ENCODE data around the gene ELMO1. TPM values are rescaled to one million over a fixed set of nuclear protein-coding genes. Genes with fewer than 3 reads are reported as not detected.

Gene ELMO1
- total and polyA plus RNA-seq, 2 experiments from 2014 or later, result 6.5 to 24.9 TPM

DNA sequence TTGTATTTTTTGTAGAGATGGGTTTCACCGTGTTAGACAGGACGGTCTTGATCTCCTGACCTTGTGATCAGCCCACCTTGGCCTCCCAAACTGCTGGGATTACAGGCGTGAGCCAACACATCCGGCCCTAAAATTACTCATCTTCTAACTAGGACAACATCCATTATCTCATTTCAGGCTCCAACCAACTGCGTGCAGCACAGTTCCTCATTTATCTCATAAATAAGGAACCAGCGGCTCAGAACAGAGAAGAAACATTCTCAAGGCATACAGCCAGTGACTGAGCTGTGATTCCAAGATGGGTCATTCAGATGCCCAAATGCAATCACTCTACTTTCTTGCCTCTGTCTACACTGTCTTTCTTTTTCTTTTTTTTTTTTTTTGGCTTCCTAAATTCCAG lies 356.1 kb downstream of the ELMO1 start (continued):
- TF ChIP-seq, protein P1, sequence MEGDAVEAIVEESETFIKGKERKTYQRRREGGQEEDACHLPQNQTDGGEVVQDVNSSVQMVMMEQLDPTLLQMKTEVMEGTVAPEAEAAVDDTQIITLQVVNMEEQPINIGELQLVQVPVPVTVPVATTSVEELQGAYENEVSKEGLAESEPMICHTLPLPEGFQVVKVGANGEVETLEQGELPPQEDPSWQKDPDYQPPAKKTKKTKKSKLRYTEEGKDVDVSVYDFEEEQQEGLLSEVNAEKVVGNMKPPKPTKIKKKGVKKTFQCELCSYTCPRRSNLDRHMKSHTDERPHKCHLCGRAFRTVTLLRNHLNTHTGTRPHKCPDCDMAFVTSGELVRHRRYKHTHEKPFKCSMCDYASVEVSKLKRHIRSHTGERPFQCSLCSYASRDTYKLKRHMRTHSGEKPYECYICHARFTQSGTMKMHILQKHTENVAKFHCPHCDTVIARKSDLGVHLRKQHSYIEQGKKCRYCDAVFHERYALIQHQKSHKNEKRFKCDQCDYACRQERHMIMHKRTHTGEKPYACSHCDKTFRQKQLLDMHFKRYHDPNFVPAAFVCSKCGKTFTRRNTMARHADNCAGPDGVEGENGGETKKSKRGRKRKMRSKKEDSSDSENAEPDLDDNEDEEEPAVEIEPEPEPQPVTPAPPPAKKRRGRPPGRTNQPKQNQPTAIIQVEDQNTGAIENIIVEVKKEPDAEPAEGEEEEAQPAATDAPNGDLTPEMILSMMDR (conservative IDR thresholded peaks at IDR 0.05; ENCODE audit: low read depth in 2 of 2), result no peak
- TF ChIP-seq POLR2AphosphoS5 (IDR thresholded peaks at IDR 0.05; ENCODE audit: low read depth) (no peak), CREB1 (CRISPR knock-in tag; IDR thresholded peaks at IDR 0.05; ENCODE audit: low read depth) (no peak), EZH2phosphoT487 (IDR thresholded peaks at IDR 0.05; ENCODE audit: unreplicated experiment) (no peak), STAT1 (IDR thresholded peaks at IDR 0.05; ENCODE audit: unreplicated experiment) (no peak), EZH2 (IDR thresholded peaks at IDR 0.05; ENCODE audit: low read depth, unreplicated experiment) (no peak), ZNF114 (CRISPR knock-in tag; IDR thresholded peaks at IDR 0.05) (no peak), ZNF331 (CRISPR knock-in tag; IDR thresholded peaks at IDR 0.05; ENCODE audit: low read depth) (no peak)

DNA sequence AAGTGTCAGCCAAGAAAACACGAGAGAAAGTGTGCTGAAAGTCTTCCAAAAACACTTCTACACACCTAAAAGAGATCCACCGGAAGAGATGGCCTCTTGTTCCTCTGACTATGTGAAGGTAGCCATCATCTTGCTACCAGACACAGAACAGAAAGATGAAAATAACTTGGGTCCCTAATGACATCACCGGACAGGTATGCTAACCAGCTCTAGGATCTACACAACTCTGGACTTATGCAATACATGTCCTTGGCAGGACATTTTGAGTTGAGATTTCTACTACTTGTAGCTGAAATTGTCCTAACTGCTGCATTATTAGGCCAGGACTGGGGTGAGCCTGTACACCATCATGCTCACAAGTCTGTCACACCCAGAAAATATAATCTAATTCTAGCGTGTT lies 358.7 kb downstream of the ELMO1 start:
- Mint-ChIP-seq H3K36me3 (ENCODE audit: low read depth) (no peaks in the 10 kb centered on the region; the same call in 2 of the 3 replicates), H3K4me1 (peaks cover 2% of the 10 kb centered on the region), H3K9me3 (no peaks in the 10 kb centered on the region), H3K4me3 (no peak overlapping the region), H3K27me3 (ENCODE audit: insufficient read depth, low read depth, poor library complexity) (no peaks in the 10 kb centered on the region), H3K27ac (no peak overlapping the region)
- Histone ChIP-seq H2AFZ (no peak overlapping the region), H3K4me2 (no peak overlapping the region), H3F3A (replicated peaks; ENCODE audit: low read depth) (no peaks in the 10 kb centered on the region), H3K4me3 (no peak overlapping the region), H3K27ac (ENCODE audit: low read depth) (no peak overlapping the region), H3K79me2 (replicated peaks; ENCODE audit: insufficient read depth) (no peaks in the 10 kb centered on the region), H3K27me3 (ENCODE audit: insufficient read depth) (no peaks in the 10 kb centered on the region), H3K4me1 (ENCODE audit: insufficient read depth) (0 out of 2 replicates have a peak, but pooled peaks cover 1% of the 10 kb centered on the region), H4K20me1 (replicated peaks; ENCODE audit: insufficient read depth) (no peaks in the 10 kb centered on the region), H3K9me2 (ENCODE audit: insufficient read depth) (no peaks in the 10 kb centered on the region), H3K36me3 (ENCODE audit: insufficient read depth) (no peaks in the 10 kb centered on the region)
- DNase-seq (ENCODE audit: low spot score) (no peak), ATAC-seq (no peak)
- TF ChIP-seq NANOG (IDR thresholded peaks at IDR 0.05; ENCODE audit: borderline replicate concordance) (no peak), ZNF331 (CRISPR knock-in tag; IDR thresholded peaks at IDR 0.05; ENCODE audit: low read depth) (no peak), POLR2AphosphoS5 (IDR thresholded peaks at IDR 0.05; ENCODE audit: low read depth) (no peak), EZH2phosphoT487 (IDR thresholded peaks at IDR 0.05; ENCODE audit: unreplicated experiment) (no peak), EZH2 (IDR thresholded peaks at IDR 0.05; ENCODE audit: low read depth, unreplicated experiment) (no peak), STAT1 (IDR thresholded peaks at IDR 0.05; ENCODE audit: unreplicated experiment) (no peak), ZNF114 (CRISPR knock-in tag; IDR thresholded peaks at IDR 0.05) (no peak)
- TF ChIP-seq, protein P1 (conservative IDR thresholded peaks at IDR 0.05; ENCODE audit: low read depth in 2 of 2), result no peak
- TF ChIP-seq, protein P2, sequence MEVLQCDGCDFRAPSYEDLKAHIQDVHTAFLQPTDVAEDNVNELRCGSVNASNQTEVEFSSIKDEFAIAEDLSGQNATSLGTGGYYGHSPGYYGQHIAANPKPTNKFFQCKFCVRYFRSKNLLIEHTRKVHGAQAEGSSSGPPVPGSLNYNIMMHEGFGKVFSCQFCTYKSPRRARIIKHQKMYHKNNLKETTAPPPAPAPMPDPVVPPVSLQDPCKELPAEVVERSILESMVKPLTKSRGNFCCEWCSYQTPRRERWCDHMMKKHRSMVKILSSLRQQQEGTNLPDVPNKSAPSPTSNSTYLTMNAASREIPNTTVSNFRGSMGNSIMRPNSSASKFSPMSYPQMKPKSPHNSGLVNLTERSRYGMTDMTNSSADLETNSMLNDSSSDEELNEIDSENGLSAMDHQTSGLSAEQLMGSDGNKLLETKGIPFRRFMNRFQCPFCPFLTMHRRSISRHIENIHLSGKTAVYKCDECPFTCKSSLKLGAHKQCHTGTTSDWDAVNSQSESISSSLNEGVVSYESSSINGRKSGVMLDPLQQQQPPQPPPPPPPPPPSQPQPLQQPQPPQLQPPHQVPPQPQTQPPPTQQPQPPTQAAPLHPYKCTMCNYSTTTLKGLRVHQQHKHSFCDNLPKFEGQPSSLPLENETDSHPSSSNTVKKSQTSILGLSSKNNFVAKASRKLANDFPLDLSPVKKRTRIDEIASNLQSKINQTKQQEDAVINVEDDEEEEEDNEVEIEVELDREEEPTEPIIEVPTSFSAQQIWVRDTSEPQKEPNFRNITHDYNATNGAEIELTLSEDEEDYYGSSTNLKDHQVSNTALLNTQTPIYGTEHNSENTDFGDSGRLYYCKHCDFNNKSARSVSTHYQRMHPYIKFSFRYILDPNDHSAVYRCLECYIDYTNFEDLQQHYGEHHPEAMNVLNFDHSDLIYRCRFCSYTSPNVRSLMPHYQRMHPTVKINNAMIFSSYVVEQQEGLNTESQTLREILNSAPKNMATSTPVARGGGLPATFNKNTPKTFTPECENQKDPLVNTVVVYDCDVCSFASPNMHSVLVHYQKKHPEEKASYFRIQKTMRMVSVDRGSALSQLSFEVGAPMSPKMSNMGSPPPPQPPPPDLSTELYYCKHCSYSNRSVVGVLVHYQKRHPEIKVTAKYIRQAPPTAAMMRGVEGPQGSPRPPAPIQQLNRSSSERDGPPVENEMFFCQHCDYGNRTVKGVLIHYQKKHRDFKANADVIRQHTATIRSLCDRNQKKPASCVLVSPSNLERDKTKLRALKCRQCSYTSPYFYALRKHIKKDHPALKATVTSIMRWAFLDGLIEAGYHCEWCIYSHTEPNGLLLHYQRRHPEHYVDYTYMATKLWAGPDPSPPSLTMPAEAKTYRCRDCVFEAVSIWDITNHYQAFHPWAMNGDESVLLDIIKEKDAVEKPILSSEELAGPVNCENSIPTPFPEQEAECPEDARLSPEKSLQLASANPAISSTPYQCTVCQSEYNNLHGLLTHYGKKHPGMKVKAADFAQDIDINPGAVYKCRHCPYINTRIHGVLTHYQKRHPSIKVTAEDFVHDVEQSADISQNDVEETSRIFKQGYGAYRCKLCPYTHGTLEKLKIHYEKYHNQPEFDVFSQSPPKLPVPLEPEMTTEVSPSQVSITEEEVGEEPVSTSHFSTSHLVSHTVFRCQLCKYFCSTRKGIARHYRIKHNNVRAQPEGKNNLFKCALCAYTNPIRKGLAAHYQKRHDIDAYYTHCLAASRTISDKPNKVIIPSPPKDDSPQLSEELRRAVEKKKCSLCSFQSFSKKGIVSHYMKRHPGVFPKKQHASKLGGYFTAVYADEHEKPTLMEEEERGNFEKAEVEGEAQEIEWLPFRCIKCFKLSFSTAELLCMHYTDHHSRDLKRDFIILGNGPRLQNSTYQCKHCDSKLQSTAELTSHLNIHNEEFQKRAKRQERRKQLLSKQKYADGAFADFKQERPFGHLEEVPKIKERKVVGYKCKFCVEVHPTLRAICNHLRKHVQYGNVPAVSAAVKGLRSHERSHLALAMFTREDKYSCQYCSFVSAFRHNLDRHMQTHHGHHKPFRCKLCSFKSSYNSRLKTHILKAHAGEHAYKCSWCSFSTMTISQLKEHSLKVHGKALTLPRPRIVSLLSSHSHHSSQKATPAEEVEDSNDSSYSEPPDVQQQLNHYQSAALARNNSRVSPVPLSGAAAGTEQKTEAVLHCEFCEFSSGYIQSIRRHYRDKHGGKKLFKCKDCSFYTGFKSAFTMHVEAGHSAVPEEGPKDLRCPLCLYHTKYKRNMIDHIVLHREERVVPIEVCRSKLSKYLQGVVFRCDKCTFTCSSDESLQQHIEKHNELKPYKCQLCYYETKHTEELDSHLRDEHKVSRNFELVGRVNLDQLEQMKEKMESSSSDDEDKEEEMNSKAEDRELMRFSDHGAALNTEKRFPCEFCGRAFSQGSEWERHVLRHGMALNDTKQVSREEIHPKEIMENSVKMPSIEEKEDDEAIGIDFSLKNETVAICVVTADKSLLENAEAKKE (CRISPR knock-in tag; IDR thresholded peaks at IDR 0.05), result no peak
- TF ChIP-seq, protein P3, sequence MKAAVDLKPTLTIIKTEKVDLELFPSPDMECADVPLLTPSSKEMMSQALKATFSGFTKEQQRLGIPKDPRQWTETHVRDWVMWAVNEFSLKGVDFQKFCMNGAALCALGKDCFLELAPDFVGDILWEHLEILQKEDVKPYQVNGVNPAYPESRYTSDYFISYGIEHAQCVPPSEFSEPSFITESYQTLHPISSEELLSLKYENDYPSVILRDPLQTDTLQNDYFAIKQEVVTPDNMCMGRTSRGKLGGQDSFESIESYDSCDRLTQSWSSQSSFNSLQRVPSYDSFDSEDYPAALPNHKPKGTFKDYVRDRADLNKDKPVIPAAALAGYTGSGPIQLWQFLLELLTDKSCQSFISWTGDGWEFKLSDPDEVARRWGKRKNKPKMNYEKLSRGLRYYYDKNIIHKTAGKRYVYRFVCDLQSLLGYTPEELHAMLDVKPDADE (IDR thresholded peaks at IDR 0.05), result no peak

Measured in GM23338 (cell line).